ENCODE results near the gene SLC10A6.

SLC10A6 gene

GRCh38 chr4:86818841-86819240 lies 30.3 kb downstream of the SLC10A6 start:
- Mint-ChIP-seq H3K4me1 (no peaks in the 10 kb centered on the region), H3K4me3 (no peak overlapping the region), H3K9me3 (peaks cover 19% of the 10 kb centered on the region), H3K36me3 (ENCODE audit: low read depth) (peaks cover 49% of the 10 kb centered on the region), H3K27me3 (ENCODE audit: low read depth, poor library complexity) (peaks cover 4% of the 10 kb centered on the region), H3K27ac (no peak overlapping the region)
- TF ChIP-seq CTCF (IDR thresholded peaks at IDR 0.05) = no peak
- DNase-seq = no peak

- Mint-ChIP-seq H3K4me1 (no peaks in the 10 kb centered on the region), H3K36me3 (ENCODE audit: low read depth) (peaks cover 56% of the 10 kb centered on the region), H3K9me3 (peaks cover 19% of the 10 kb centered on the region), H3K27ac (no peak overlapping the region), H3K4me3 (no peak overlapping the region), H3K27me3 (ENCODE audit: low read depth, poor library complexity) (peaks cover 3% of the 10 kb centered on the region)
- no peak for TF ChIP-seq CTCF (IDR thresholded peaks at IDR 0.05)
- DNase-seq = no peak
Measured at GRCh38 chr4:86818211-86818610, 31.0 kb downstream of the SLC10A6 start.

- Mint-ChIP-seq H3K36me3 (ENCODE audit: low read depth) (peaks cover 69% of the 10 kb centered on the region), H3K4me1 (no peaks in the 10 kb centered on the region), H3K27me3 (ENCODE audit: low read depth, poor library complexity) (no peaks in the 10 kb centered on the region), H3K27ac (peak overlapping the region; percentile 70), H3K9me3 (peaks cover 19% of the 10 kb centered on the region), H3K4me3 (no peak overlapping the region)
- DNase-seq = no peak
- TF ChIP-seq CTCF (IDR thresholded peaks at IDR 0.05) = no peak
Measured at GRCh38 chr4:86816501-86817273, 32.5 kb downstream of the SLC10A6 start.

GRCh38 chr4:86815653-86816052 lies 33.5 kb downstream of the SLC10A6 start:
- H3K27me3 Mint-ChIP-seq (ENCODE audit: low read depth, poor library complexity) = no peaks in the 10 kb centered on the region
- peaks cover 19% of the 10 kb centered on the region for H3K9me3 Mint-ChIP-seq
- no peak for DNase-seq
- no peaks in the 10 kb centered on the region for H3K4me1 Mint-ChIP-seq
- peaks cover 79% of the 10 kb centered on the region for H3K36me3 Mint-ChIP-seq (ENCODE audit: low read depth)
- H3K27ac Mint-ChIP-seq = no peak overlapping the region
- TF ChIP-seq CTCF (IDR thresholded peaks at IDR 0.05) = no peak
- no peak overlapping the region for H3K4me3 Mint-ChIP-seq

- no peak for TF ChIP-seq CTCF (IDR thresholded peaks at IDR 0.05)
- Mint-ChIP-seq H3K4me1 (no peaks in the 10 kb centered on the region), H3K27ac (no peak overlapping the region), H3K27me3 (ENCODE audit: low read depth, poor library complexity) (no peaks in the 10 kb centered on the region), H3K36me3 (ENCODE audit: low read depth) (peaks cover 88% of the 10 kb centered on the region), H3K4me3 (no peak overlapping the region), H3K9me3 (peaks cover 13% of the 10 kb centered on the region)
- DNase-seq = no peak
Measured at GRCh38 chr4:86810847-86811246, 38.3 kb downstream of the SLC10A6 start.

GRCh38 chr4:86809809-86810208 lies 39.4 kb downstream of the SLC10A6 start:
- no peak overlapping the region for H3K4me3 Mint-ChIP-seq
- no peaks in the 10 kb centered on the region for H3K27me3 Mint-ChIP-seq (ENCODE audit: low read depth, poor library complexity)
- TF ChIP-seq CTCF (IDR thresholded peaks at IDR 0.05) = no peak
- no peaks in the 10 kb centered on the region for H3K4me1 Mint-ChIP-seq
- no peak for DNase-seq
- peaks cover 4% of the 10 kb centered on the region for H3K9me3 Mint-ChIP-seq
- peaks cover 86% of the 10 kb centered on the region for H3K36me3 Mint-ChIP-seq (ENCODE audit: low read depth)
- no peak overlapping the region for H3K27ac Mint-ChIP-seq

All from nephron progenitor cell (in vitro differentiated cells).